WTC11 (cell line): ENCODE data around the gene ZFP64. TPM values are rescaled to one million over a fixed set of nuclear protein-coding genes. Genes with fewer than 3 reads are reported as not detected.

Experiments used
- ATAC-seq: fragments of 200-7000 bp; cut with Tn5 transposase; 2 replicates; pipeline ENCODE4 v1.10.0; 2021; ENCODE audit warnings: mild to moderate bottlenecking, moderate library complexity
- CTCF ChIA-PET: fragments of 300-600 bp; sonication (Branson Sonifier 250); formaldehyde crosslinking; loops from one replicate; lab custom pipeline; 2021; ENCODE audit warnings: antibody characterized with exemption; lab: Charles Lee
- POLR2A ChIA-PET: fragments of 350-600 bp; sonication (Branson Sonifier 250); formaldehyde crosslinking; loops from one replicate; lab custom pipeline; 2021; ENCODE audit warnings: antibody characterized with exemption; lab: Charles Lee
- DNase-seq: peaks from one replicate; pipeline ENCODE4 v3.0.0; 2021; ENCODE audit warnings: low spot score
- H3K27ac Mint-ChIP-seq: 2 replicates; pipeline ENCODE4 v1.8.0; 2021; ENCODE audit warnings: mixed read lengths
- H3K27me3 Mint-ChIP-seq: 2 replicates; pipeline ENCODE4 v1.8.0; 2021; ENCODE audit warnings: low read depth, mild to moderate bottlenecking, moderate library complexity, mixed read lengths
- H3K36me3 Mint-ChIP-seq: 2 replicates; pipeline ENCODE4 v1.8.0; 2021; ENCODE audit warnings: mixed read lengths
- H3K4me1 Mint-ChIP-seq: 2 replicates; pipeline ENCODE4 v1.8.0; 2022; ENCODE audit warnings: mixed read lengths
- H3K4me3 Mint-ChIP-seq: 2 replicates; pipeline ENCODE4 v1.8.0; 2021; ENCODE audit warnings: mild to moderate bottlenecking, moderate library complexity, mixed read lengths
- H3K9me3 Mint-ChIP-seq: 2 replicates; pipeline ENCODE4 v1.8.0; 2021; ENCODE audit warnings: mixed read lengths
- ESRRA ChIP-seq: sonication (generic); formaldehyde crosslinking; IDR thresholded peaks from 2 replicates; pipeline ENCODE4 v1.8.1; 2022; ENCODE audit warnings: mild to moderate bottlenecking, missing genetic modification reagents, borderline replicate concordance
- FOXJ3 ChIP-seq: sonication (generic); formaldehyde crosslinking; IDR thresholded peaks from 2 replicates; pipeline ENCODE4 v1.9.0; 2021; ENCODE audit warnings: missing genetic modification reagents, mild to moderate bottlenecking, borderline replicate concordance
- GTF2I ChIP-seq: fragments of 250-450 bp; sonication (Bioruptor Pico); conservative IDR thresholded peaks from 2 replicates; pipeline ENCODE4 v1.4.0; 2021; ENCODE audit warnings: mild to moderate bottlenecking
- NFE2L1 ChIP-seq: sonication (generic); formaldehyde crosslinking; IDR thresholded peaks from 2 replicates; pipeline ENCODE4 v1.8.1; 2023; ENCODE audit warnings: missing genetic modification reagents
- PRDM15 ChIP-seq: sonication (generic); formaldehyde crosslinking; IDR thresholded peaks from 2 replicates; pipeline ENCODE4 v1.8.0; 2022; ENCODE audit warnings: missing genetic modification reagents
- PRRX2 ChIP-seq: fragments of 250-450 bp; sonication (Bioruptor Pico); IDR thresholded peaks from 2 replicates; pipeline ENCODE4 v1.8.0; 2021; ENCODE audit warnings: mild to moderate bottlenecking
- RELA ChIP-seq: sonication (generic); formaldehyde crosslinking; IDR thresholded peaks from 2 replicates; pipeline ENCODE4 v1.8.1; 2022; ENCODE audit warnings: missing genetic modification reagents, mild to moderate bottlenecking, borderline replicate concordance
- SMAD3 ChIP-seq: sonication (generic); formaldehyde crosslinking; IDR thresholded peaks from 2 replicates; pipeline ENCODE4 v1.8.0; 2022; ENCODE audit warnings: missing genetic modification reagents, mild to moderate bottlenecking, borderline replicate concordance
- TCF7 ChIP-seq: sonication (generic); formaldehyde crosslinking; IDR thresholded peaks from 2 replicates; pipeline ENCODE4 v1.8.0; 2022; ENCODE audit warnings: mild to moderate bottlenecking, low read depth, missing genetic modification reagents, moderate library complexity
- TEAD1 ChIP-seq: sonication (generic); formaldehyde crosslinking; IDR thresholded peaks from 2 replicates; pipeline ENCODE4 v1.8.0; 2022; ENCODE audit warnings: mild to moderate bottlenecking, missing genetic modification reagents
- TEAD4 ChIP-seq: sonication (generic); formaldehyde crosslinking; IDR thresholded peaks from 2 replicates; pipeline ENCODE4 v1.8.0; 2022; ENCODE audit warnings: mild to moderate bottlenecking, missing genetic modification reagents
- USF1 ChIP-seq: sonication (generic); formaldehyde crosslinking; IDR thresholded peaks from 2 replicates; pipeline ENCODE4 v1.8.0; 2022; ENCODE audit warnings: mild to moderate bottlenecking, missing genetic modification reagents
- ZNF219 ChIP-seq: sonication (generic); formaldehyde crosslinking; IDR thresholded peaks from 2 replicates; pipeline ENCODE4 v1.8.0; 2023; ENCODE audit warnings: missing genetic modification reagents, mild to moderate bottlenecking, borderline replicate concordance
- ZNF423 ChIP-seq: fragments of 250-450 bp; sonication (Bioruptor Pico); IDR thresholded peaks from 2 replicates; pipeline ENCODE4 v2.1.2; 2022; ENCODE audit warnings: mild to moderate bottlenecking, moderate library complexity
- total RNA-seq: library from RNA; stranded (reverse); gene quantifications from 3 replicates; pipeline ENCODE4 v1.2.3, GENCODE V29; 2021
- TF ChIP-seq, protein P1 (sequence below): sonication (generic); formaldehyde crosslinking; IDR thresholded peaks from 2 replicates; pipeline ENCODE4 v1.8.1; 2022; ENCODE audit warnings: low read depth, mild to moderate bottlenecking, moderate library complexity, missing genetic modification reagents, borderline replicate concordance
- TF ChIP-seq, protein P2 (sequence below): sonication (generic); formaldehyde crosslinking; conservative IDR thresholded peaks from 2 replicates; pipeline ENCODE4 v1.8.1; 2023; ENCODE audit warnings: mild to moderate bottlenecking, low read depth, missing genetic modification reagents, moderate library complexity

The ZFP64 gene
- total RNA-seq, 1 experiment from 2014 or later = 26.1 TPM

DNA sequence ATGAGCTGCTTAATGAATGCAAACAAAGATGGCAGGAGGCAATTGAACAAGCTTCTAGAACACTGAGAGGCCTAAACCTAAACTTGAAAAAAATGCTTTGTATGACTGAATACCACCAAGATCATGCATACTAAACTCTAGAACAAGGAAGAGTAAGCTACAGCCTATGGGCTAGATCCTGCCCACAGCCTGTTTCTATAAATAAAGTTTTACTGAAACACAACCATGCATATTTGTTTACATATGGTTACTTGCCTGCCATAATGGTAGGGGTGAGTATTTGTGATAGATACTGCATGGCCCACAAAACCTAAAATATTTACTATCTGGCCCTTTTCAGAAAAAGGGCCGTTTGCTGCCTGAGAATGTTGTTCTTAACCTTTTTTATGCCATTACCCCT lies 37.0 kb downstream of the ZFP64 start (continued):
- TF ChIP-seq PRDM15 (no peak), TCF7 (CRISPR knock-in tag) (no peak), TEAD1 (CRISPR knock-in tag) (no peak), SMAD3 (CRISPR knock-in tag) (no peak)
- TF ChIP-seq, protein P1, sequence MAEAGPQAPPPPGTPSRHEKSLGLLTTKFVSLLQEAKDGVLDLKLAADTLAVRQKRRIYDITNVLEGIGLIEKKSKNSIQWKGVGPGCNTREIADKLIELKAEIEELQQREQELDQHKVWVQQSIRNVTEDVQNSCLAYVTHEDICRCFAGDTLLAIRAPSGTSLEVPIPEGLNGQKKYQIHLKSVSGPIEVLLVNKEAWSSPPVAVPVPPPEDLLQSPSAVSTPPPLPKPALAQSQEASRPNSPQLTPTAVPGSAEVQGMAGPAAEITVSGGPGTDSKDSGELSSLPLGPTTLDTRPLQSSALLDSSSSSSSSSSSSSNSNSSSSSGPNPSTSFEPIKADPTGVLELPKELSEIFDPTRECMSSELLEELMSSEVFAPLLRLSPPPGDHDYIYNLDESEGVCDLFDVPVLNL (CRISPR knock-in tag) = no peak

DNA sequence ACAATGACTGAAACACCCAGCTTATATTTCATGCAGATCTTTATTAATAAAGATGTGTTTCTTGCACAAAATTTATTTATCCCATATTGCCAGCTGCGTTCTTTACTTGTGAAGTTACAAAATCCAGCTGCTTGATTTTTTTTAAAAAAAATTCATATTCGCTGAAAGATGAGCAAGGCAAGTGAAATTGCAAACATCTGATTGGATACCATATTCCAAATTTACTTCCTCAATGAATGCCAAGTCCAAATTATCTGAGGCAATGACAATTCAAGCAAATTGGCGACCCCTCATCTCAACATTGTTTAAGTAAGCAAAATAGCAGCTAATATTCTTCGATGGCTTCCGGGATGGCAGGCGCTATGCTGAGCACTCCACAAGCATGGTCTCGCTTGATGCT lies 37.7 kb downstream of the ZFP64 start:
- no peak for TF ChIP-seq PRDM15
- no peak for TF ChIP-seq PRRX2 (CRISPR knock-in tag)
- TF ChIP-seq, protein P2, sequence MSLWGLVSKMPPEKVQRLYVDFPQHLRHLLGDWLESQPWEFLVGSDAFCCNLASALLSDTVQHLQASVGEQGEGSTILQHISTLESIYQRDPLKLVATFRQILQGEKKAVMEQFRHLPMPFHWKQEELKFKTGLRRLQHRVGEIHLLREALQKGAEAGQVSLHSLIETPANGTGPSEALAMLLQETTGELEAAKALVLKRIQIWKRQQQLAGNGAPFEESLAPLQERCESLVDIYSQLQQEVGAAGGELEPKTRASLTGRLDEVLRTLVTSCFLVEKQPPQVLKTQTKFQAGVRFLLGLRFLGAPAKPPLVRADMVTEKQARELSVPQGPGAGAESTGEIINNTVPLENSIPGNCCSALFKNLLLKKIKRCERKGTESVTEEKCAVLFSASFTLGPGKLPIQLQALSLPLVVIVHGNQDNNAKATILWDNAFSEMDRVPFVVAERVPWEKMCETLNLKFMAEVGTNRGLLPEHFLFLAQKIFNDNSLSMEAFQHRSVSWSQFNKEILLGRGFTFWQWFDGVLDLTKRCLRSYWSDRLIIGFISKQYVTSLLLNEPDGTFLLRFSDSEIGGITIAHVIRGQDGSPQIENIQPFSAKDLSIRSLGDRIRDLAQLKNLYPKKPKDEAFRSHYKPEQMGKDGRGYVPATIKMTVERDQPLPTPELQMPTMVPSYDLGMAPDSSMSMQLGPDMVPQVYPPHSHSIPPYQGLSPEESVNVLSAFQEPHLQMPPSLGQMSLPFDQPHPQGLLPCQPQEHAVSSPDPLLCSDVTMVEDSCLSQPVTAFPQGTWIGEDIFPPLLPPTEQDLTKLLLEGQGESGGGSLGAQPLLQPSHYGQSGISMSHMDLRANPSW = no peak
- no peak for TF ChIP-seq ESRRA (CRISPR knock-in tag)
- no peak for TF ChIP-seq USF1 (CRISPR knock-in tag)
- no peak for TF ChIP-seq ZNF423 (CRISPR knock-in tag)
- TF ChIP-seq GTF2I (CRISPR knock-in tag) = no peak
- no peak for TF ChIP-seq NFE2L1 (CRISPR knock-in tag)
- TF ChIP-seq SMAD3 (CRISPR knock-in tag) = no peak
- TF ChIP-seq ZNF219 (CRISPR knock-in tag) = no peak
- no peak for TF ChIP-seq FOXJ3
- no peak for TF ChIP-seq RELA (CRISPR knock-in tag)
- no peak for TF ChIP-seq TEAD4 (CRISPR knock-in tag)
- Mint-ChIP-seq H3K4me3 (no peak overlapping the region), H3K27me3 (no peaks in the 10 kb centered on the region), H3K27ac (no peak overlapping the region), H3K9me3 (peaks cover 19% of the 10 kb centered on the region), H3K36me3 (peaks cover 42% of the 10 kb centered on the region), H3K4me1 (no peaks in the 10 kb centered on the region)
- CTCF ChIA-PET = interaction anchor here (2.2 kb wide), 1 partner anchor 48 kb away, joined by 5 read pairs; no protein-coding TSS in a partner anchor
- no peak for DNase-seq
- POLR2A ChIA-PET = no interaction called here
- ATAC-seq = no peak
